Chondrocyte (in vitro differentiated cells): ENCODE measurements around the gene TCP11L1. TPM values are rescaled to one million over a fixed set of nuclear protein-coding genes. Genes with fewer than 3 reads are reported as not detected.

Experiments
- DNase-seq: peaks from one replicate; pipeline ENCODE4 v3.0.0; 2021; ENCODE audit warnings: mixed read lengths, low spot score
- H3K27ac Mint-ChIP-seq: one replicate; pipeline ENCODE4 v1.8.0; 2021; ENCODE audit warnings: mild to moderate bottlenecking, moderate library complexity, mixed read lengths; ENCODE audit not compliant: unreplicated experiment
- H3K27me3 Mint-ChIP-seq: 2 replicates; pipeline ENCODE4 v1.8.0; 2021; ENCODE audit warnings: low read depth, mixed read lengths
- H3K36me3 Mint-ChIP-seq: 2 replicates; pipeline ENCODE4 v1.8.0; 2021; ENCODE audit warnings: low read depth, mixed read lengths
- H3K4me1 Mint-ChIP-seq: 2 replicates; pipeline ENCODE4 v1.8.0; 2021; ENCODE audit warnings: low read depth, mild to moderate bottlenecking, mixed read lengths
- H3K4me3 Mint-ChIP-seq: one replicate; pipeline ENCODE4 v1.8.0; 2021; ENCODE audit warnings: mild to moderate bottlenecking, moderate library complexity, mixed read lengths; ENCODE audit not compliant: unreplicated experiment
- H3K9me3 Mint-ChIP-seq: 2 replicates; pipeline ENCODE4 v1.8.0; 2021; ENCODE audit warnings: low read depth, mixed read lengths
- total RNA-seq: library from RNA; stranded (reverse); gene quantifications from 3 replicates; pipeline ENCODE4 v1.2.1, GENCODE V29; 2021
- TF ChIP-seq, protein P1 (sequence below): fragments of 200-600 bp; sonication (generic); IDR thresholded peaks from 2 replicates; pipeline ENCODE4 v1.5.0; 2021; ENCODE audit warnings: antibody characterized with exemption, mild to moderate bottlenecking, moderate library complexity

Gene TCP11L1
- total RNA-seq, 1 donor from 2014 or later: 32.5 TPM

- Mint-ChIP-seq H3K9me3 (no peaks in the 10 kb centered on the region), H3K36me3 (peaks cover 21% of the 10 kb centered on the region), H3K4me1 (peaks cover 18% of the 10 kb centered on the region), H3K4me3 (no peak overlapping the region), H3K27me3 (no peaks in the 10 kb centered on the region), H3K27ac (no peak overlapping the region)
- no peak for DNase-seq
- TF ChIP-seq, protein P1, sequence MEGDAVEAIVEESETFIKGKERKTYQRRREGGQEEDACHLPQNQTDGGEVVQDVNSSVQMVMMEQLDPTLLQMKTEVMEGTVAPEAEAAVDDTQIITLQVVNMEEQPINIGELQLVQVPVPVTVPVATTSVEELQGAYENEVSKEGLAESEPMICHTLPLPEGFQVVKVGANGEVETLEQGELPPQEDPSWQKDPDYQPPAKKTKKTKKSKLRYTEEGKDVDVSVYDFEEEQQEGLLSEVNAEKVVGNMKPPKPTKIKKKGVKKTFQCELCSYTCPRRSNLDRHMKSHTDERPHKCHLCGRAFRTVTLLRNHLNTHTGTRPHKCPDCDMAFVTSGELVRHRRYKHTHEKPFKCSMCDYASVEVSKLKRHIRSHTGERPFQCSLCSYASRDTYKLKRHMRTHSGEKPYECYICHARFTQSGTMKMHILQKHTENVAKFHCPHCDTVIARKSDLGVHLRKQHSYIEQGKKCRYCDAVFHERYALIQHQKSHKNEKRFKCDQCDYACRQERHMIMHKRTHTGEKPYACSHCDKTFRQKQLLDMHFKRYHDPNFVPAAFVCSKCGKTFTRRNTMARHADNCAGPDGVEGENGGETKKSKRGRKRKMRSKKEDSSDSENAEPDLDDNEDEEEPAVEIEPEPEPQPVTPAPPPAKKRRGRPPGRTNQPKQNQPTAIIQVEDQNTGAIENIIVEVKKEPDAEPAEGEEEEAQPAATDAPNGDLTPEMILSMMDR: no peak
Measured at GRCh38 chr11:33067294-33067693, 27.9 kb downstream of the TCP11L1 start.

GRCh38 chr11:33068611-33069340 lies 29.4 kb downstream of the TCP11L1 start:
- TF ChIP-seq, protein P1: no peak
- peaks cover 29% of the 10 kb centered on the region for H3K36me3 Mint-ChIP-seq

DNA sequence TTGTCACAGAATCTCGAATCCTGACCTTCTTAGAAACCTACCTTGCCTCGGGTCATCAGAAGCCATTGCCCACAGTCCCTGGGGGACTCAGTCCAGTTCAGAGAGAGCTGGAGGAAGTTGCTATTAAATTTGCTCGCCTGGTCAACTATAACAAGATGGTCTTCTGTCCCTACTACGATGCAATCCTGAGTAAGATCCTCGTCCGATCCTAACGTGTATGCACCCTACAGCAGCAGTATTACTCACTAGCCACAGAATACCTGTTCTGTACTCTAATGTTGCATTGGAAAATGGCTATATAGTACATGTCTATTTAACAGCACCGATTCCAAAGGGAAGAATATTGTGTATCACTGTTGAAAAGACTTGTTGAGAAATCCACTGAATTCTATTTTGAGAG lies 33.1 kb downstream of the TCP11L1 start:
- no peaks in the 10 kb centered on the region for H3K27me3 Mint-ChIP-seq
- TF ChIP-seq, protein P1: no peak
- H3K9me3 Mint-ChIP-seq: no peaks in the 10 kb centered on the region
- no peak overlapping the region for H3K4me3 Mint-ChIP-seq
- H3K4me1 Mint-ChIP-seq: no peaks in the 10 kb centered on the region
- DNase-seq: no peak
- H3K36me3 Mint-ChIP-seq: peaks cover 41% of the 10 kb centered on the region
- H3K27ac Mint-ChIP-seq: no peak overlapping the region

More at GRCh38 chr11:33068611-33069340, 29.4 kb downstream of the TCP11L1 start:
- no peak overlapping the region for H3K27ac Mint-ChIP-seq
- no peak overlapping the region for H3K4me3 Mint-ChIP-seq
- no peaks in the 10 kb centered on the region for H3K27me3 Mint-ChIP-seq
- no peak for DNase-seq
- H3K4me1 Mint-ChIP-seq: peaks cover 5% of the 10 kb centered on the region
- H3K9me3 Mint-ChIP-seq: no peaks in the 10 kb centered on the region

DNA sequence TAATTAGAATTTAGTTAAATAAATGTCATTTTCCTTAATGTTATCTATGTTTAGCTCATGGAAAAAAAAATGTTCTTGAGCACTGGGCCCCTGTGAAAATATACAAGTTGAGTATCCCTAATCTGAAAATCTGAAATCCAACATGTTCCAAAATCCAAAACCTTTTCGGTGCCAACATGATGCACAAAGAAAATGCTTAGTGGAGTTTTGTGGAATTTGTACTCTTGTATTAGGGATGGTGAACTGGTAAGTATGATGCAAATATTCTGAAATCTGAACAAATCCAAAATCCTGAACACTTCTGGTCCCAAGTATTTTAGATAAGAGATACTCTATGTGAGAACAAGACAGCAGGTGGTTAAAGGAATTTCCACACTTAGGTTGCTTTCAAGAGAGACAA lies 44.5 kb downstream of the TCP11L1 start:
- no peak for DNase-seq
- Mint-ChIP-seq H3K36me3 (peaks cover 27% of the 10 kb centered on the region), H3K27ac (peak overlapping the region; percentile 36), H3K4me1 (no peaks in the 10 kb centered on the region), H3K27me3 (no peaks in the 10 kb centered on the region), H3K4me3 (no peak overlapping the region), H3K9me3 (no peaks in the 10 kb centered on the region)
- TF ChIP-seq, protein P1: no peak

- H3K36me3 Mint-ChIP-seq: peaks cover 27% of the 10 kb centered on the region
- TF ChIP-seq, protein P1: no peak
- H3K27ac Mint-ChIP-seq: no peak overlapping the region
- H3K27me3 Mint-ChIP-seq: no peaks in the 10 kb centered on the region
- no peak for DNase-seq
- H3K4me1 Mint-ChIP-seq: no peaks in the 10 kb centered on the region
- H3K9me3 Mint-ChIP-seq: no peaks in the 10 kb centered on the region
- H3K4me3 Mint-ChIP-seq: no peak overlapping the region
Measured at GRCh38 chr11:33086017-33086416, 46.6 kb downstream of the TCP11L1 start.
